HG03442 (cell line): ENCODE data around the gene STEAP2.

Source experiments
- ATAC-seq: cut with Tn5 transposase; IDR thresholded peaks from one replicate; pipeline ENCODE4 v1.9.1; 2021; ENCODE audit warnings: mild to moderate bottlenecking, moderate library complexity; ENCODE audit not compliant: unreplicated experiment

Gene STEAP2

GRCh38 chr7:90267263-90267858, 55.8 kb downstream of the STEAP2 start:
- no peak for ATAC-seq

GRCh38 chr7:90269163-90269562, 57.6 kb downstream of the STEAP2 start:
- ATAC-seq, result no peak

- ATAC-seq, result no peak
Measured at GRCh38 chr7:90270431-90271178, 59.1 kb downstream of the STEAP2 start.

GRCh38 chr7:90271753-90272152, 60.2 kb downstream of the STEAP2 start:
- no peak for ATAC-seq

- no peak for ATAC-seq
Measured at GRCh38 chr7:90272242-90272641, 60.7 kb downstream of the STEAP2 start.

GRCh38 chr7:90274161-90274560, 62.6 kb downstream of the STEAP2 start:
- ATAC-seq, result no peak

- ATAC-seq, result no peak
Measured at GRCh38 chr7:90276033-90276728, 64.6 kb downstream of the STEAP2 start.
